GM12878 (cell line): Measurements from ENCODE around the gene TRPM3.

ENCODE experiments used
- CREM ChIP-seq: IDR thresholded peaks from 2 replicates; pipeline ENCODE4 v1.6.1; 2014; ENCODE audit warnings: antibody characterized with exemption, low read depth
- RAD21 ChIP-seq: IDR thresholded peaks from 2 replicates; pipeline ENCODE4 v1.6.1; 2011; ENCODE audit warnings: mild to moderate bottlenecking, low read depth, low read length, moderate library complexity; ENCODE audit not compliant: insufficient read depth
- TF ChIP-seq, protein P1 (sequence below), 3 experiments: IDR thresholded peaks in 2 of 3; conservative IDR thresholded peaks in 1 of 3; 2 replicates each; pipeline ENCODE4 v1.5.1; 2011; ENCODE audit warnings: low read depth in 3 of 3, low read length in 3 of 3, mild to moderate bottlenecking in 3 of 3, control low read depth in 2 of 3, moderate library complexity in 2 of 3, inconsistent platforms in 1 of 3, mixed read lengths in 1 of 3; ENCODE audit not compliant: control insufficient read depth in 2 of 3, insufficient read depth in 1 of 3; ENCODE audit errors: extremely low read depth in 1 of 3
- TF ChIP-seq, protein P2 (sequence below): fragments of 450-650 bp; formaldehyde crosslinking; IDR thresholded peaks from 2 replicates; pipeline ENCODE4 v1.4.0; 2020; ENCODE audit warnings: mild to moderate bottlenecking, moderate library complexity

DNA sequence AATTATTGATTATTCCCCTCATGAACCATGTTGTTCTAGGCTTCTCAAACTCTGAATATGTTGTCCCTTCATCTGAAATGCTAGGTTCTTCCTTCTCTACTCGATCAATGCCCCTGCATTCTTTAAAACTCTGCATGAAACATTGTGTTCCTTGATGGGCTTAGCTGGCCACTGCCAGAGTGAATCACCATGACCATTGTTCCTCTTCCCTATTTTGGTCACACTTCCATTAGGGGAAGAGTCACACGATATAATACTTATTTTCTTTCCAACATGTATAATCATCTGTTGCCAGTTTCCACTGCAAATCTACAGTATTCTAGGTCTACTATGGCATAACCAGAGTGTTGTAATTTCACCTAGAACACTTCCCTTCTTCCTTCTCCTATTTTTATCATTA, 247.9 kb downstream of the TRPM3 start:
- TF ChIP-seq, protein P1, sequence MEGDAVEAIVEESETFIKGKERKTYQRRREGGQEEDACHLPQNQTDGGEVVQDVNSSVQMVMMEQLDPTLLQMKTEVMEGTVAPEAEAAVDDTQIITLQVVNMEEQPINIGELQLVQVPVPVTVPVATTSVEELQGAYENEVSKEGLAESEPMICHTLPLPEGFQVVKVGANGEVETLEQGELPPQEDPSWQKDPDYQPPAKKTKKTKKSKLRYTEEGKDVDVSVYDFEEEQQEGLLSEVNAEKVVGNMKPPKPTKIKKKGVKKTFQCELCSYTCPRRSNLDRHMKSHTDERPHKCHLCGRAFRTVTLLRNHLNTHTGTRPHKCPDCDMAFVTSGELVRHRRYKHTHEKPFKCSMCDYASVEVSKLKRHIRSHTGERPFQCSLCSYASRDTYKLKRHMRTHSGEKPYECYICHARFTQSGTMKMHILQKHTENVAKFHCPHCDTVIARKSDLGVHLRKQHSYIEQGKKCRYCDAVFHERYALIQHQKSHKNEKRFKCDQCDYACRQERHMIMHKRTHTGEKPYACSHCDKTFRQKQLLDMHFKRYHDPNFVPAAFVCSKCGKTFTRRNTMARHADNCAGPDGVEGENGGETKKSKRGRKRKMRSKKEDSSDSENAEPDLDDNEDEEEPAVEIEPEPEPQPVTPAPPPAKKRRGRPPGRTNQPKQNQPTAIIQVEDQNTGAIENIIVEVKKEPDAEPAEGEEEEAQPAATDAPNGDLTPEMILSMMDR (IDR thresholded peaks at IDR 0.05 in 2 of 3, conservative IDR thresholded peaks at IDR 0.05 in 1 of 3; ENCODE audit: control insufficient read depth in 2 of 3, extremely low read depth in 1 of 3, insufficient read depth in 1 of 3, low read depth in 3 of 3, low read length in 3 of 3): no peak
- TF ChIP-seq CREM: no peak
- TF ChIP-seq RAD21: no peak
- TF ChIP-seq, protein P2, sequence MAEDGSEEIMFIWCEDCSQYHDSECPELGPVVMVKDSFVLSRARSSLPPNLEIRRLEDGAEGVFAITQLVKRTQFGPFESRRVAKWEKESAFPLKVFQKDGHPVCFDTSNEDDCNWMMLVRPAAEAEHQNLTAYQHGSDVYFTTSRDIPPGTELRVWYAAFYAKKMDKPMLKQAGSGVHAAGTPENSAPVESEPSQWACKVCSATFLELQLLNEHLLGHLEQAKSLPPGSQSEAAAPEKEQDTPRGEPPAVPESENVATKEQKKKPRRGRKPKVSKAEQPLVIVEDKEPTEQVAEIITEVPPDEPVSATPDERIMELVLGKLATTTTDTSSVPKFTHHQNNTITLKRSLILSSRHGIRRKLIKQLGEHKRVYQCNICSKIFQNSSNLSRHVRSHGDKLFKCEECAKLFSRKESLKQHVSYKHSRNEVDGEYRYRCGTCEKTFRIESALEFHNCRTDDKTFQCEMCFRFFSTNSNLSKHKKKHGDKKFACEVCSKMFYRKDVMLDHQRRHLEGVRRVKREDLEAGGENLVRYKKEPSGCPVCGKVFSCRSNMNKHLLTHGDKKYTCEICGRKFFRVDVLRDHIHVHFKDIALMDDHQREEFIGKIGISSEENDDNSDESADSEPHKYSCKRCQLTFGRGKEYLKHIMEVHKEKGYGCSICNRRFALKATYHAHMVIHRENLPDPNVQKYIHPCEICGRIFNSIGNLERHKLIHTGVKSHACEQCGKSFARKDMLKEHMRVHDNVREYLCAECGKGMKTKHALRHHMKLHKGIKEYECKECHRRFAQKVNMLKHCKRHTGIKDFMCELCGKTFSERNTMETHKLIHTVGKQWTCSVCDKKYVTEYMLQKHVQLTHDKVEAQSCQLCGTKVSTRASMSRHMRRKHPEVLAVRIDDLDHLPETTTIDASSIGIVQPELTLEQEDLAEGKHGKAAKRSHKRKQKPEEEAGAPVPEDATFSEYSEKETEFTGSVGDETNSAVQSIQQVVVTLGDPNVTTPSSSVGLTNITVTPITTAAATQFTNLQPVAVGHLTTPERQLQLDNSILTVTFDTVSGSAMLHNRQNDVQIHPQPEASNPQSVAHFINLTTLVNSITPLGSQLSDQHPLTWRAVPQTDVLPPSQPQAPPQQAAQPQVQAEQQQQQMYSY: no peak
